Measurements from ENCODE around the gene COL5A2.

The COL5A2 gene

GRCh38 chr2:189046320-189046719, 133.2 kb downstream of the COL5A2 start:
- DNase-seq = no peak

DNA sequence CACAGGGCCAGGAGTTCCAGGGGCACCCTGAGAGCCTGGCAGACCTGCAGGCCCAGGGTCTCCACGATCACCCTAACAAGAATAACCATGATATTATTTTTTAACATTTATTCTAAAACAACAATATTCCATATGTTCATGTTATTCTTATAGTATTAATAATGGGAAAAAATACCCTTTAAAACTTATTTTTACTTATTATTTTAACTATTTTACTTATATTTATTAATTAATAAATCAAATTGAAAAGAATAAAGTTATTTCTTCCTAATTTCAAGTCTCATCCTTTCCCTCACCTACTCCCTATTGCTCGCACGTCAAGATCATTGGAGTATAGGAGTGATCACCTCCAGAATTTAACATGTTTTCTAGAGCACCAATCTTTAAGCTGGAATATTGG, 133.7 kb downstream of the COL5A2 start:
- no peak for DNase-seq

GRCh38 chr2:189037518-189037917, 142.0 kb downstream of the COL5A2 start:
- DNase-seq = no peak

GRCh38 chr2:189024901-189025618, 154.5 kb downstream of the COL5A2 start:
- no peak for DNase-seq

- DNase-seq = no peak
Measured at GRCh38 chr2:189022492-189022891, 157.1 kb downstream of the COL5A2 start.

DNA sequence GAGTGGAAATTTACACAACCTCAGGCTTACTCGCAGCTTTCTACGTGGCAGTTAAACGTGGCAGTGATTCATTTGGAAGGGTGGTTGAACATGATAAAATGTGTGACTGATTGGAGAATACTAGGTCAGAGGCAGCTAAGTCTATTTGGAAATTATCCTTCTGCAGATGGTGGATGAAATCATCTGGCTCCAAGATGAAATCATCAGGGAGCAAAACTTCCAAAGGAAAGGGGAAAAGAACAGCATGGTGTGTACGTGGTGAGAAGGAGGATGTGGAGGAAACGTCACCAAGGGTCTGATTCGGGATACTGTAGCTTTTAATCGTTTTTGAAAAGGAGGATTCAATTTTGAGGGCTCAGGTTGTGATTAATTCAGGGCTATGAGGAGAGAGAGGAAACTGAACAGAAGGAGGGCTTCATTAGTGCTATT, 157.5 kb downstream of the COL5A2 start:
- no peak for DNase-seq

DNA sequence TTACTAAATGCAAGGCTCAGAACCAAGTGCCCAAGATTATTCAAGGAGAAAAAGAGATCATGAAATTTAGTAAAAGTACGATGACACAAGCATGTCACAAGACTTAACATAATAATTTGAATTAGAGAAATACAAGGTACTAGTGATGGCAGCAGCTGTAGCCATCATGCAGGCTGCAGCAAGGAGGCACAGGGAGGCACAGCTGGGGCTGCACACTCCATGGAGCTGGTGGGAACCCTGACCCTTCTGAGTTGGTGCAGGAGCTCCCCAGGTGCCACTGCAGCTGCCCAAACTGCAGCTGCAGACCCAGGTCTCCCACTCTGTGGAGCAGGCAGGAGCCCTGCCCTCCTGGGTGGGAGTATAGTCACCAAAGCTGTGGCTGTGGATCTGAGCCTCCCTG, 159.4 kb downstream of the COL5A2 start:
- DNase-seq = no peak

DNA sequence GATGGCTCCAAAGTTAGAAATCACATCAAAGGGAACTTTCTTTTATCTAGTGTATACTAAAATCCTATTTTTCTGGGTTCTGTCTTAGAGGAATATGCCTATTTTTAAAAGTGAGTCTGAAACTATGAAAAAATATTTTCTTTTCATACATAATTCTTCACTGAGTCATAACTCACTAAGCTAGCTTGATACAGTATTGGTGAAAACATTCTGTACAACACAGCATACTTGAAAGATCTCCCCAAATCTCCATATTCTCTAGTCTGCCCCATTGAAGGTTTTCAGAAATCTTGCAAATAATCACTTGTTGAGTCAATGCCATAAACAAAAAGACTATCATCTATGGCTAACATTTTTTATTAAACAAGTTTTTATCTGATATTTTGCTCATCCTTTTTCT, 160.9 kb downstream of the COL5A2 start:
- no peak for DNase-seq

GRCh38 chr2:189016311-189016861, 163.2 kb downstream of the COL5A2 start:
- no peak for DNase-seq

GRCh38 chr2:189015359-189015758, 164.2 kb downstream of the COL5A2 start:
- no peak for DNase-seq

DNA sequence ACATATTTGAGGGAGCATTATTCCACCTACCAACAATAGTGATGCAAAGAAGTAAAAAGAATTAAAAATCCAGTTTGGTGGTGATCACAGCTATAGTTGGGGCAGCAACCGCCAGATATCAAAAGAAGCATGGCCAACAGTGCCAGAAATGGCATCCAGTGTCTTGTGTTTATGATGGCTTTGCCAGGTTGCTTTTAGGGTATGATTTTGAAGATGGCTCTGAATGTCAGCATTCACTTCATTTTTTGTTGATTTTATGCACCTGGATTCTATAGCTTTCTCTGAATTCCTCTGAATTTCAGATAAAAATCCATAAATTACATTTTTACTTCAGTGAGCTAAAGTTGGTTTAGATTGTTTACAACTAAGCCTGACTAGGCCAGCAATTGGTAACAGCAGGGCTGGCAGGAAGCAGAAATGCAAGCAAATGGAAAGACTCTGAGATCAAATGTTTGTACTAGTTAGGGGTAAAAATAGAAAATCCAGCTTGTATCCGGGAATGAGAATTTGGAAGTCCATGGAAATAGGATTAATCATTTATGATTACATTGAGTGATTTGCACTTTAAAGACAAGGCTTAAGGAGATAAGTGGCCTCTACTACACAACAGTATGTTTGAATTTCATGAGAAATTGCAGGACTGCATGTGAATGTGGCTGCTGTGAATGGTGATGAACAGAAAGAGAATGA, 165.0 kb downstream of the COL5A2 start:
- DNase-seq = peak; percentile 7

- no peak for DNase-seq
Measured at GRCh38 chr2:189013671-189014448, 165.7 kb downstream of the COL5A2 start.

DNA sequence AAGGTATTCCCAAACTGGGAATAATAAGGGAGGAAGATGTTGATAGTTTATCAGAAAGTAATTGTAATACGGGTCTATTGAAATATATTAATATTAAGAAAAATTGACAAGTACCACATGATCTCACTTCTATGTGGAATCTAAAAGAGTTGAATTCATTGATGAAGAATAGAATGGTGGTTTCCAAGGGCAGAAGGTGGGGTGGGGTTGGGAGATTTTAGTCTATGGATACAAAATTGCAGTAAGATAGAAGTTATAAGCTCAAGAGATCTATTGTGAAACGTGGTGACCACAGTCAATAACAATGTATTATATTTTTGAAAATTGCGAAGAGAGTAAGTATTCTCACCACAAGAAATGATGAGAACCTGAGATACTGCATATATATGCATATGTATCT, 166.5 kb downstream of the COL5A2 start:
- no peak for DNase-seq

DNA sequence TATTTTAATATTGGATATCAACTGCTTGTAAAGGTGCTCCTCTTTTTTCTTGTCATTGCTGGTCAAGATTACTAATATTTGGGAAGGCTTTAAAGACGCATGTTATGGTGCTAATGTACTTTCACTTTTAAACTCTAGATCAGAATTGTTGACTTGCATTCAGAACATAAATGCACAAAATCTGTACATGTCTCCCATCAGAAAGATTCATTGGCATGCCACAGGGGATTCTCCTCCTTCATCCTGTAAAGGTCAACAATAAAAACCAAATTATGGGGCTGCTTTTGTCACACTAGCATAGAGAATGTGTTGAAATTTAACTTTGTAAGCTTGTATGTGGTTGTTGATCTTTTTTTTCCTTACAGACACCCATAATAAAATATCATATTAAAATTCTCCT, 167.2 kb downstream of the COL5A2 start:
- no peak for DNase-seq

DNA sequence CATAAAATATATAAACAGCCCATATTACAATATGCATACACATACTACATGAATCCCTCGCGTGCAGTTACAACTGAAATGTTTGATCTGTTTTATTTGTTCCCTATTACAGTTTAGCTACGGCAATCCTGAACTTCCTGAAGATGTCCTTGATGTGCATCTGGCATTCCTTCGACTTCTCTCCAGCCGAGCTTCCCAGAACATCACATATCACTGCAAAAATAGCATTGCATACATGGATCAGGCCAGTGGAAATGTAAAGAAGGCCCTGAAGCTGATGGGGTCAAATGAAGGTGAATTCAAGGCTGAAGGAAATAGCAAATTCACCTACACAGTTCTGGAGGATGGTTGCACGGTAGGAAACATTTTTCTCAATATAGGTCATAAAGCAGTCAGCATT, 169.0 kb downstream of the COL5A2 start:
- DNase-seq = no peak

- DNase-seq = no peak
Measured at GRCh38 chr2:189008555-189009262, 170.9 kb downstream of the COL5A2 start.

- peak; percentile 23 for DNase-seq
Measured at GRCh38 chr2:189002079-189002478, 177.5 kb downstream of the COL5A2 start.

DNA sequence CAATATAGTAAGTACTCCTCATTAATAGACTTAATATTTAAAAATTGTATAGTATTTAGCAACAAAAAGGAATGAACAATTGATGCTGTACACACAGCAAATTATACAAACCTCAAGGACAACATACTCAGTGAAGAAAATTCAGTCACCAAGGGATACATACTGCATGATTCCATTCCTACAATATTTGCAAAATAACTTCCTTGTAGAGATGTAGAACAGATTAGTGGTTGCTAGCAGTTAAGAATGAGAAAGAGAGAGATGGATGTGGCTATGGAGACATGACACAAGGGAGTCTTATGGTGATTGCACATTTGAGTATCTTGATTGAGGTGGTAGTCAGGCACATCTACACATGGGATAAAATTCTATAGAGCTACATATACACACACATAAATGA, 179.3 kb downstream of the COL5A2 start:
- DNase-seq = no peak

DNA sequence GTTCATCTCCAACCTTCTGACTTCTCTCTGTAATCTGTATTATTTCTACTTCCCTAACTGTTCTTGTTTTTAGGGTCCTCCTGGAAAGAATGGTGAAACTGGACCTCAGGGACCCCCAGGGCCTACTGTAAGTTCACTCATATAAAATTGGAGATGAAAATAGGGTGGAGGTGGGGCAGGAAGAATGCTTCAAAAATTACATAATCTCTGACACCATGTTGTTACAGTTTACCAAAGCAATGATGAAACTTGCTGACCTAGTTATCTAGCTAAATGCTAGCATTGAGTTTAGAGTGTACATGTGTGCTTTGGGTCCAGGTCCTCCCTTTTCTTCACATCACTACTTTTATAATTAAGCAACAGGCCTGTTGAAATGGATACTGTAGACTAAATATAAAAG, 182.3 kb downstream of the COL5A2 start:
- no peak for DNase-seq

DNA sequence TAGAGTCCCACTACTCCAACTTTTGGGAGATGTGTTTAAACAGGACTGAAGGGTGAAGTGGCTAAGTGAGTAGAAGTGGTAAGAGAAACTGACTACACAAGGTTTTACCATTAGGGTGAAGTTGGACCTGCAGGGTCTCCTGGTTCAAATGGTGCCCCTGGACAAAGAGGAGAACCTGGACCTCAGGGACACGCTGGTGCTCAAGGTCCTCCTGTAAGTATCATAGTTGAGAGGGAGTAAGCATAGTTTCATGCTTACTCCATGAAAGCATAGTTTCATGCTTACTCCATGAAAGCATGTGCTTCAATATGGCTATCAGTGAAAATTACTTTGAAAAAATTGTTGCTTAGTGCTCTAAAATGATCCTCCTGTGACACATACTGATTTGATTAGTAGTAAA, 186.3 kb downstream of the COL5A2 start:
- no peak for DNase-seq

DNA sequence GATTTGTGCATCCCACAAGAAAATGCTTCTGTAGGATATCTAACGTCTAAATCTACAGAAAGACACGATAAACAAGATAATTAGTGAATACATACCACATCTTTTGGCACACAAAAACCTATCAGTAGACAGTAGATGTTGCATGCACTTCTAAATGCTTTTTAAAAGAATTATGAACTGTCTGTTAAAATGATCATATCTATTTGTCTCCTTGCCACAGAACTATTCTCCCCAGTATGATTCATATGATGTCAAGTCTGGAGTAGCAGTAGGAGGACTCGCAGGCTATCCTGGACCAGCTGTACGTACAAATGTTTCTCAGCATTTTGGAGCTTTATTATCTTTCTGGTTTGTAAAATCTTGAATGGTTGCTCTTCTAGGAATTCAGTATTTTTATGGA, 192.7 kb downstream of the COL5A2 start:
- DNase-seq = no peak

- no peak for DNase-seq
Measured at GRCh38 chr2:188984680-188985079, 194.9 kb downstream of the COL5A2 start.

GRCh38 chr2:188984065-188984491, 195.5 kb downstream of the COL5A2 start:
- peak; percentile 37 for DNase-seq
